SU-DHL-6 (cell line): ENCODE results near the gene ABCC2.

Experiments
- EZH2phosphoT487 ChIP-seq: fragments of 200-600 bp; sonication (generic), shearing (Covaris generic); conservative IDR thresholded peaks from 2 replicates; pipeline ENCODE4 v1.6.1; 2018; ENCODE audit warnings: mild to moderate bottlenecking, antibody characterized with exemption, low read length, moderate library complexity, mixed read lengths
- TF ChIP-seq, protein P1 (sequence below): fragments of 200-600 bp; sonication (generic); IDR thresholded peaks from one replicate; pipeline ENCODE4 v1.5.1; 2017; ENCODE audit warnings: antibody characterized with exemption, mild to moderate bottlenecking, low read length, moderate library complexity; ENCODE audit not compliant: insufficient read depth, poor library complexity, severe bottlenecking

DNA sequence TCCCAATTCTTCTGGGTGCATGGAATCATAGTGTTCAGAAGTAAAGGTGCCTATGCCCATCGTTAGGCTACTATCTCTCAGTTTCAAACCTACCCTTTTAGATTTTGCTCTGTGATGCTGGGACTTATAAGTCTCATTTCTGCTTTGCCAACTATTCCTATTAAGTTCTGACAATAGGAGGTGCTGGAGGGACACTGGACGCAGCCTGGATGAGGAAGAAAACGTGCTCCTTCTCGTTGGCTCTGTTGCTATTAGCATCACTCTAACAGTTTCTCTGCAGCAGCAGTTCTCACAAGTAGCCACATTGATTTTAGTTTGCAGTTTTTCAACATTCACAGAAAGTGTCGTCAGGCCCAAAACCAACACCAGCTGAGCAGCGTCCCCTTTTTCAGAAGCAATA lies 72.4 kb downstream of the ABCC2 start:
- TF ChIP-seq, protein P1, sequence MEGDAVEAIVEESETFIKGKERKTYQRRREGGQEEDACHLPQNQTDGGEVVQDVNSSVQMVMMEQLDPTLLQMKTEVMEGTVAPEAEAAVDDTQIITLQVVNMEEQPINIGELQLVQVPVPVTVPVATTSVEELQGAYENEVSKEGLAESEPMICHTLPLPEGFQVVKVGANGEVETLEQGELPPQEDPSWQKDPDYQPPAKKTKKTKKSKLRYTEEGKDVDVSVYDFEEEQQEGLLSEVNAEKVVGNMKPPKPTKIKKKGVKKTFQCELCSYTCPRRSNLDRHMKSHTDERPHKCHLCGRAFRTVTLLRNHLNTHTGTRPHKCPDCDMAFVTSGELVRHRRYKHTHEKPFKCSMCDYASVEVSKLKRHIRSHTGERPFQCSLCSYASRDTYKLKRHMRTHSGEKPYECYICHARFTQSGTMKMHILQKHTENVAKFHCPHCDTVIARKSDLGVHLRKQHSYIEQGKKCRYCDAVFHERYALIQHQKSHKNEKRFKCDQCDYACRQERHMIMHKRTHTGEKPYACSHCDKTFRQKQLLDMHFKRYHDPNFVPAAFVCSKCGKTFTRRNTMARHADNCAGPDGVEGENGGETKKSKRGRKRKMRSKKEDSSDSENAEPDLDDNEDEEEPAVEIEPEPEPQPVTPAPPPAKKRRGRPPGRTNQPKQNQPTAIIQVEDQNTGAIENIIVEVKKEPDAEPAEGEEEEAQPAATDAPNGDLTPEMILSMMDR: no peak
- TF ChIP-seq EZH2phosphoT487: no peak
